B cell (primary cell): ENCODE results near the gene EEF1AKMT2. TPM values are rescaled to one million over a fixed set of nuclear protein-coding genes. Genes with fewer than 3 reads are reported as not detected.
A peak's percentile ranks its signal among the peaks of the same experiment; 100 is the strongest.

Source experiments
- ATAC-seq: fragments of 200-7000 bp; cut with Tn5 transposase; one replicate; pipeline ENCODE4 v1.10.0; 2021; ENCODE audit warnings: low read depth, mild to moderate bottlenecking, moderate number of reproducible peaks, moderate library complexity
- CTCF ChIA-PET: fragments of 350-600 bp; sonication (Branson Sonifier 250); formaldehyde crosslinking; loops from one replicate; lab custom pipeline; 2021; ENCODE audit warnings: antibody characterized with exemption, inconsistent platforms; lab: Charles Lee
- POLR2A ChIA-PET: fragments of 350-600 bp; sonication (Branson Sonifier 250); formaldehyde crosslinking; loops from one replicate; lab custom pipeline; 2021; ENCODE audit warnings: antibody characterized with exemption; lab: Charles Lee
- DNase-seq: peaks from one replicate; pipeline ENCODE4 v3.0.0; 2013
- H2AFZ ChIP-seq: 2 replicates; pipeline ENCODE4 v1.6.1; 2012; ENCODE audit warnings: mild to moderate bottlenecking, low read depth, low read length; ENCODE audit not compliant: insufficient read depth, poor library complexity, severe bottlenecking
- H3K27ac ChIP-seq, 2 donors: 1 replicate in 1 of 2; 2 replicates in 1 of 2; pipeline ENCODE4 v1.5.1; 2012 to 2013; ENCODE audit warnings: low read length in 2 of 2, mild to moderate bottlenecking in 2 of 2, moderate library complexity in 1 of 2
- H3K27me3 ChIP-seq, 4 experiments: fragments of 200-600 bp in 1 of 4; sonication (generic) in 1 of 4; replicated peaks in 1 of 4; 1 replicate in 2 of 4; 2 replicates in 2 of 4; pipeline versions ENCODE4 v1.6.1 to v1.7.0; 2013 to 2016; ENCODE audit warnings: low read length in 3 of 4, mild to moderate bottlenecking in 2 of 4, mixed read lengths in 1 of 4, moderate library complexity in 1 of 4; ENCODE audit not compliant: insufficient read depth in 4 of 4, control insufficient read depth in 3 of 4; ENCODE audit errors: control extremely low read depth in 1 of 4
- H3K36me3 ChIP-seq, 2 experiments: replicated peaks in 1 of 2; 1 replicate in 1 of 2; 2 replicates in 1 of 2; pipeline versions ENCODE4 v1.6.1 to v1.7.1; 2013; ENCODE audit warnings: low read length in 1 of 2; ENCODE audit not compliant: insufficient read depth in 2 of 2, control insufficient read depth in 1 of 2; ENCODE audit errors: control extremely low read depth in 1 of 2, extremely low read depth in 1 of 2
- H3K4me1 ChIP-seq, 2 donors: fragments of 200-600 bp in 1 of 2; sonication (generic) in 1 of 2; 1 replicate in 1 of 2; 2 replicates in 1 of 2; pipeline versions ENCODE4 v1.5.1 to v1.6.1; 2013 to 2017; ENCODE audit warnings: low read length in 2 of 2; ENCODE audit not compliant: control insufficient read depth in 2 of 2, insufficient read depth in 2 of 2
- H3K4me2 ChIP-seq: replicated peaks from 2 replicates; pipeline ENCODE3; 2012; ENCODE audit warnings: mild to moderate bottlenecking, low read depth, low read length; ENCODE audit not compliant: poor library complexity, severe bottlenecking
- H3K4me3 ChIP-seq, 5 experiments: fragments of 200-600 bp in 1 of 5; sonication (generic) in 1 of 5; 1 replicate in 3 of 5; 2 replicates in 2 of 5; pipeline versions ENCODE4 v1.5.1 to v1.7.0; 2011 to 2016; ENCODE audit warnings: low read length in 4 of 5, mild to moderate bottlenecking in 4 of 5, low read depth in 2 of 5, control low read depth in 1 of 5, moderate library complexity in 1 of 5; ENCODE audit not compliant: insufficient read depth in 1 of 5; ENCODE audit errors: control extremely low read depth in 1 of 5, extremely low read depth in 1 of 5
- H3K79me2 ChIP-seq: fragments of 200-600 bp; sonication (generic); one replicate; pipeline ENCODE4 v1.6.0; 2016; ENCODE audit warnings: low read length; ENCODE audit not compliant: control insufficient read depth, insufficient read depth
- H3K9ac ChIP-seq: fragments of 200-600 bp; sonication (generic); 2 replicates; pipeline ENCODE4 v1.6.1; 2017; ENCODE audit warnings: mild to moderate bottlenecking, low read length, moderate library complexity
- H3K9me3 ChIP-seq, 3 donors: one replicate each; pipeline versions ENCODE4 v1.6.1 to v1.7.1; 2013; ENCODE audit warnings: low read length in 2 of 3; ENCODE audit not compliant: control insufficient read depth in 2 of 3, insufficient read depth in 1 of 3; ENCODE audit errors: control extremely low read depth in 1 of 3
- H4K20me1 ChIP-seq: 2 replicates; pipeline ENCODE4 v1.6.0; 2012; ENCODE audit warnings: mild to moderate bottlenecking, low read length; ENCODE audit not compliant: insufficient read depth, control insufficient read depth, poor library complexity, severe bottlenecking
- H3K27ac Mint-ChIP-seq: one replicate; pipeline ENCODE4 v1.8.0; 2021; ENCODE audit warnings: mixed read lengths
- H3K27me3 Mint-ChIP-seq: one replicate; pipeline ENCODE4 v1.8.0; 2021; ENCODE audit warnings: mixed read lengths
- H3K4me1 Mint-ChIP-seq: one replicate; pipeline ENCODE4 v1.8.0; 2021; ENCODE audit warnings: mixed read lengths
- H3K4me3 Mint-ChIP-seq: one replicate; pipeline ENCODE4 v1.8.0; 2021; ENCODE audit warnings: mixed read lengths
- H3K9me3 Mint-ChIP-seq: one replicate; pipeline ENCODE4 v1.8.0; 2022; ENCODE audit warnings: mixed read lengths; ENCODE audit not compliant: insufficient read depth
- EZH2 ChIP-seq: IDR thresholded peaks from 2 replicates; pipeline ENCODE4 v1.6.1; 2012; ENCODE audit warnings: borderline replicate concordance, low read depth, mild to moderate bottlenecking, moderate library complexity, low read length; ENCODE audit not compliant: insufficient read depth, poor library complexity, severe bottlenecking
- WGBS: methylation state at CpG from one replicate; pipeline ENCODE4 v1.1.5; 2013; ENCODE audit warnings: missing lambda C conversion rate; ENCODE audit not compliant: insufficient coverage; 5-methylcytosine and 5-hydroxymethylcytosine counted together
- intact Hi-C: fragments of 100-400 bp; cut with micrococcal nuclease; formaldehyde crosslinking; loops from one replicate; pipeline ENCODE4 v1.10.0; 2022
- polyA plus RNA-seq: library from polyadenylated mRNA; depleted of rRNA; stranded (reverse); fragments of >200 nt; gene quantifications from 2 replicates; pipeline ENCODE4 v1.2.3, GENCODE V29; 2012
- total RNA-seq, 2 donors: library from RNA; stranded (reverse); fragments of 120-200 nt in 1 of 2; gene quantifications; 1 replicate in 1 of 2; 2 replicates in 1 of 2; pipeline versions ENCODE4 v1.2.3 to v1.2.4, GENCODE V29; 2013 to 2022
- TF ChIP-seq, protein P1 (sequence below): fragments of 200-600 bp; IDR thresholded peaks from one replicate; pipeline ENCODE4 v1.8.0; 2022; ENCODE audit warnings: antibody characterized with exemption, mild to moderate bottlenecking

The EEF1AKMT2 gene
- total and polyA plus RNA-seq, 2 donors (not counting 1 experiment from before 2014, with no cell fraction given): 8.8 to 15.0 TPM

DNA sequence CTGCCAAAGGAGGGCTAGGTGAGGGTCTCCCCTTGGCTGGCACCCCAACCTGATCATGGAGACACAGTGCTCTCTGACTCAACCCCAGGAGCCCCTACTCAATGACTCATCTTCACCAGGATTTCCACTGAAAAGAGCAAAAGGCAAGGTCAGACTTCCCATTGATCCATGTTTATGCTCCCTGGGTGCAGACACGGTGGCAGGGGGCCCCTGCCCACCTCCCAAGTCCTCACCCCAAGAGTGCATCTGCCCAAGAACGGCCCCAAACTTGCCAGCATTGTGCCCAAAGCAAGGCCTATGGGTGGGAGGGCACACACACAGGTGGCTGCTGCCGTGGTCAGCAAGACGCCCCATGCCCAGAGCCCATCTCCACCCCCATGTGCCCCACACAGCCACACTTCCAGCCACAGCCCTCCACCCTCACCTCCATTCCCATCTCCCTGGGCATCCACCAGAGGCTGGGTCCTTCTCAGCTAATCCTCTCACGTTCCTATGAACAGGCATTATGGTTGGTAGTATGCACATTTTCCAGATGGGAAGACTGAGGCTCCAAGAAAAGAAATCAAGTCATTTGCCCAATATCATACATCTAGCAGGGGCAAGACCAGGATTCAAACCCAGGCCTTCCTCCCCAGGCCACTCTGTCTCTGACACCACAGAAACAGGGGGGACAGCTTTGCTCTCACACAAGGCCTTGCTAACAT is 78.8 kb downstream of the EEF1AKMT2 start:
- WGBS: 95% methylated on average over 4 of the region's 5 CpGs
- no peaks in the 10 kb centered on the region for H3K27me3 ChIP-seq
- no peak overlapping the region for H3K9ac ChIP-seq
- H3K79me2 ChIP-seq: peaks cover 100% of the 10 kb centered on the region
- TF ChIP-seq, protein P1, sequence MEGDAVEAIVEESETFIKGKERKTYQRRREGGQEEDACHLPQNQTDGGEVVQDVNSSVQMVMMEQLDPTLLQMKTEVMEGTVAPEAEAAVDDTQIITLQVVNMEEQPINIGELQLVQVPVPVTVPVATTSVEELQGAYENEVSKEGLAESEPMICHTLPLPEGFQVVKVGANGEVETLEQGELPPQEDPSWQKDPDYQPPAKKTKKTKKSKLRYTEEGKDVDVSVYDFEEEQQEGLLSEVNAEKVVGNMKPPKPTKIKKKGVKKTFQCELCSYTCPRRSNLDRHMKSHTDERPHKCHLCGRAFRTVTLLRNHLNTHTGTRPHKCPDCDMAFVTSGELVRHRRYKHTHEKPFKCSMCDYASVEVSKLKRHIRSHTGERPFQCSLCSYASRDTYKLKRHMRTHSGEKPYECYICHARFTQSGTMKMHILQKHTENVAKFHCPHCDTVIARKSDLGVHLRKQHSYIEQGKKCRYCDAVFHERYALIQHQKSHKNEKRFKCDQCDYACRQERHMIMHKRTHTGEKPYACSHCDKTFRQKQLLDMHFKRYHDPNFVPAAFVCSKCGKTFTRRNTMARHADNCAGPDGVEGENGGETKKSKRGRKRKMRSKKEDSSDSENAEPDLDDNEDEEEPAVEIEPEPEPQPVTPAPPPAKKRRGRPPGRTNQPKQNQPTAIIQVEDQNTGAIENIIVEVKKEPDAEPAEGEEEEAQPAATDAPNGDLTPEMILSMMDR: no peak
- TF ChIP-seq EZH2: no peak
- H3K27ac ChIP-seq: peak overlapping the region in 1 of 2 donors; percentile 32
- no peaks in the 10 kb centered on the region for H3K27me3 Mint-ChIP-seq
- H3K4me3 Mint-ChIP-seq: no peak overlapping the region
- H4K20me1 ChIP-seq: peaks cover 99% of the 10 kb centered on the region
- no peak overlapping the region for H2AFZ ChIP-seq
- H3K4me1 Mint-ChIP-seq: peaks cover 90% of the 10 kb centered on the region
- peaks cover 2 to 54% of the 10 kb centered on the region in 2 experiments for H3K36me3 ChIP-seq
- H3K4me3 ChIP-seq: no peak overlapping the region
- no peaks in the 10 kb centered on the region for H3K9me3 Mint-ChIP-seq
- intact Hi-C loops: no loop called here
- no peak for DNase-seq
- H3K4me2 ChIP-seq: no peak overlapping the region
- peak overlapping the region; percentile 71 for H3K27ac Mint-ChIP-seq
- POLR2A ChIA-PET: interaction anchor here (1.5 kb wide), 1 partner anchor 28 kb away, joined by 6 read pairs; no protein-coding TSS in a partner anchor
- CTCF ChIA-PET: interaction anchor here (1.1 to 1.4 kb wide), 5 partner anchors 16 to 179 kb away, joined by 3 to 7 read pairs (median 5); no protein-coding TSS in a partner anchor
- H3K4me1 ChIP-seq: peaks cover 86 to 94% of the 10 kb centered on the region in 2 donors
- no peaks in the 10 kb centered on the region for H3K9me3 ChIP-seq
- ATAC-seq: no peak

DNA sequence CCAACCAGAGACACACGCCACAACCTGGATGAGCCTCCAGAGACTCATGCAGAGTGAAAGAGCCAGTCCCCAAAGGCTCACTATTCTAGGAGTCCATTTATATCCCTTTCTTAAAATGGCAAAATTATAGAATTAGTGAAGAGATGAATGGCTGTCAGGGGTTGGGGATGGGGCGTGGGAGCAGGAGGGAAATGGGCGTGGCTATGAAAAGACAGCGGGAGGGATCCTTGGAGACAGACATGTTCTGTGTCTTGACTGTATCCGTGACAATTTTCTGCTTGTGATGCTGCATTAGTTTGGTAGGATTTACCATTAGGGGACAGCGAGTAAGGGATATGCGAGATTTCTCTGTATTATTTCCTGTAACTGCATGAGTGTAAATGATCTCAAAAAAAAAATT is 80.5 kb downstream of the EEF1AKMT2 start:
- no peaks in the 10 kb centered on the region for H3K27me3 Mint-ChIP-seq
- H3K4me3 ChIP-seq: no peak overlapping the region
- no peaks in the 10 kb centered on the region for H3K9me3 Mint-ChIP-seq
- ATAC-seq (no peak), DNase-seq (no peak)
- H3K79me2 ChIP-seq: peaks cover 100% of the 10 kb centered on the region
- H3K27ac Mint-ChIP-seq: peak overlapping the region; percentile 77
- H3K4me2 ChIP-seq: peak overlapping the region; percentile 35
- ChIA-PET CTCF (interaction anchor here (1.4 kb wide), 1 partner anchor 30 kb away, joined by 5 read pairs; no protein-coding TSS in a partner anchor), POLR2A (no interaction called here)
- no peaks in the 10 kb centered on the region for H3K9me3 ChIP-seq
- intact Hi-C loops: no loop called here
- TF ChIP-seq, protein P1: no peak
- no peak for TF ChIP-seq EZH2
- H4K20me1 ChIP-seq: peaks cover 99% of the 10 kb centered on the region
- H3K4me1 Mint-ChIP-seq: peaks cover 87% of the 10 kb centered on the region
- H3K27ac ChIP-seq: peak overlapping the region in 1 of 2 donors; percentile 61
- peaks cover 2 to 54% of the 10 kb centered on the region in 2 experiments for H3K36me3 ChIP-seq
- H3K4me3 Mint-ChIP-seq: peak overlapping the region; percentile 32
- WGBS: 78% methylated on average over 2 of the region's 7 CpGs
- no peaks in the 10 kb centered on the region for H3K27me3 ChIP-seq
- no peak overlapping the region for H3K9ac ChIP-seq
- no peak overlapping the region for H2AFZ ChIP-seq
- H3K4me1 ChIP-seq: peaks cover 82 to 94% of the 10 kb centered on the region in 2 donors
